ENCODE data around the gene SLC12A3. TPM values are rescaled to one million over a fixed set of nuclear protein-coding genes. Genes with fewer than 3 reads are reported as not detected.

SLC12A3 gene
- total and polyA plus RNA-seq, 2 of the 4 experiments (the other 2 are of a cell fraction) = not detected

DNA sequence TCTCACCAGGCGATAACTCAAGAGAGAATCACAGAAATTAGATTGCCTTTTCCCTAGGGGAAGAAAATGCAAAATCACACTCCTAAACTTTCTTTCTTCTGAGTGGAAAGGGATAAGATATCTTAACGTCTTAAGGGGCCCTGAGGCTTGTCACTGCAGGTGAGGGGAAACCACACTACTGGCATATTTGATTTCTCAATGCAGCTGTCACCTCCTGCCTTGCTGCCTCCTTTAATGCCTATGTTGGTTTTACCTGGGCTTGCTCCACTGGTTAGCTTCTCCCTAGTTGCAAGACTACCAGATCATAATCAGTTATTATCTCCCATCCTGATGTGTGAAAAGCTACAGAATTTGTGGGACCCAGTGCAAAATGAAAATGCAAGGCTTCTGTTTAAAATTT is 62.5 kb downstream of the SLC12A3 start:
- H3K56ac ChIP-seq (ENCODE audit: extremely low read depth, insufficient read depth, low read length) = no peak overlapping the region
- H3K27me3 ChIP-seq (ENCODE audit: control insufficient read depth, insufficient read depth, low read length) = 0 out of 2 replicates have a peak, but pooled peaks cover under 1% of the 10 kb centered on the region
- no peak overlapping the region for H3K4me2 ChIP-seq (ENCODE audit: low read depth, low read length)
- H3K18ac ChIP-seq (ENCODE audit: low read depth, low read length) = no peak overlapping the region
- no peak overlapping the region for H2AK5ac ChIP-seq (ENCODE audit: low read depth, low read length)
- DNase-seq (no peak), ATAC-seq (ENCODE audit: low read depth) (no peak)
- no peak overlapping the region for H3K9ac ChIP-seq (ENCODE audit: low read depth, low read length)
- H4K20me1 ChIP-seq (ENCODE audit: insufficient read depth, low read length) = peaks cover 2% of the 10 kb centered on the region
- no peak overlapping the region for H3K27ac ChIP-seq (ENCODE audit: insufficient read depth, low read length)
- H3K4me3 ChIP-seq (ENCODE audit: insufficient read depth, low read depth, low read length) = no peak overlapping the region
- H2BK20ac ChIP-seq (ENCODE audit: low read depth, low read length) = no peak overlapping the region
- H3K23ac ChIP-seq (ENCODE audit: low read depth, low read length) = no peak overlapping the region
- H4K8ac ChIP-seq (ENCODE audit: low read depth in 2 of 2, low read length in 2 of 2) = no peak overlapping the region
- ChIA-PET POLR2A (ENCODE audit: unreplicated experiment) (no interaction called here), CTCF (no interaction called here)
- H2BK120ac ChIP-seq (ENCODE audit: low read depth, low read length) = no peak overlapping the region
- H2AFZ ChIP-seq (replicated peaks; ENCODE audit: low read length, poor library complexity) = no peak overlapping the region
- in situ Hi-C loops (cut with MboI; ENCODE audit: low sequenced_read_pairs) = no loop called here
- no peak overlapping the region for H3K14ac ChIP-seq (replicated peaks; ENCODE audit: low read depth, low read length)
- peaks cover 3 to 11% of the 10 kb centered on the region in 2 experiments; a peak in 3 of 4 replicates for H3K79me1 ChIP-seq (ENCODE audit: low read depth in 1 of 2, low read length in 2 of 2)
- intact Hi-C loops (cut with micrococcal nuclease) = no loop called here
- dilution Hi-C loops (cut with HindIII; ENCODE audit: low sequenced_read_pairs, unreplicated experiment) = no loop called here
- H2BK5ac ChIP-seq (ENCODE audit: low read depth, low read length, poor library complexity, severe bottlenecking) = no peak overlapping the region
- H3K36me3 ChIP-seq (ENCODE audit: control insufficient read depth, insufficient read depth, low read length) = no peaks in the 10 kb centered on the region; the same call in 1 of the 2 replicates
- BruUV-seq (replicated peaks) = no TSS peak
- H4K5ac ChIP-seq (ENCODE audit: low read depth, low read length) = no peak overlapping the region
- H3K9me1 ChIP-seq (ENCODE audit: insufficient read depth, low read length) = peaks cover 4% of the 10 kb centered on the region
- no peak overlapping the region for H2BK15ac ChIP-seq (ENCODE audit: low read depth, low read length)
- no peak overlapping the region for H3K4ac ChIP-seq (ENCODE audit: low read depth, low read length)
- no peak for TF ChIP-seq RCOR1 (IDR thresholded peaks at IDR 0.05; ENCODE audit: insufficient replicate concordance, low read length)
- no peak for TF ChIP-seq CHD1 (IDR thresholded peaks at IDR 0.05; ENCODE audit: low read depth, low read length)
- peaks cover 8% of the 10 kb centered on the region for H3K4me1 ChIP-seq (ENCODE audit: control insufficient read depth, insufficient read depth, low read length)
- whole genome bisulfite sequencing, 2 experiments (ENCODE audit: extremely low coverage in 2 of 2, insufficient read length in 1 of 2) = no CpG with 5 or more reads among the region's 2 CpGs
- H4K91ac ChIP-seq (ENCODE audit: insufficient read depth, low read depth, low read length) = no peak overlapping the region
- no peaks in the 10 kb centered on the region for H3K9me3 ChIP-seq (ENCODE audit: control insufficient read depth, insufficient read depth, low read length)
- H2AK9ac ChIP-seq (replicated peaks; ENCODE audit: low read depth, low read length, poor library complexity) = no peak overlapping the region
